ENCODE results near the gene ABLIM2.

The ABLIM2 gene

DNA sequence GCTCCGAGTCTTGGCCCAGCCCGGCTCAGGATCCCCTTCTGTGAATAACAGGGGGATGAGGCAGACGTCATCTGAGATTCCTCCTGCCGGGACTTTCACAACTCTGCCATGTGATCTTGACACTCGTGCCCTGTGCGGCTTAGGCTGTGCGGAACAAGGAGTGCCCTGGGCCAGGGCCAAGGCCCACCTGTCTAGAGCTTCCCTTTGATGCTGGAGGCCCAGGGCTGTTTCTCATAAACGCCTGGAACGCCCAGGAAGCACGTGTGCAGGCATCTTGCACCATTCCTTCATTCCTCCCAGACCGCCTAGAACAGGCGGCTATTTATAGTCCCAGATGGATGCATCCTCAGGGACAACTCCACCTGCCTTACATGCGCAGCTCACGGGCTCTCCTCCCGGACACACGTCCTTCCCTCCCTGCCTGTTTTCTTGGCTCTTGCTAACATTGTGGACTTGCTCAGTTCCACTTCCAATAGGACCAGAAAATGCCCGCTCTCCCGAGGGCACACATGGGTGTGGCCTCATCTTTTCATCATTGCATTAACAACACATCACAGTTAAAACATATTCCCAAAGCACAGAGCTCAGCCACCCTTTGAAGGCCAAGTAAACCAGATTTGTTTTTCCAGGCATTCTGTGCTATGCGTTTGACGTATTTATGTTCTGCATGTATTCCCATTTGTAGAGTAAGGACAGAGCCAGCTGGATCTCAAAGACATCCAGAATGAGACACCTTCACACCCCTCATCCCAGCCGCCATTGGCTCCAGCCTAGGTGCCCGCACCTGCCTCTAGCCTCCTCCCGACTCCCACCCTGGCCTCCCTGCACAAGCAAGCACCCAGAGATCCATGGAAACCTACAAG lies 57.2 kb downstream of the ABLIM2 start:
- no peak for DNase-seq

DNA sequence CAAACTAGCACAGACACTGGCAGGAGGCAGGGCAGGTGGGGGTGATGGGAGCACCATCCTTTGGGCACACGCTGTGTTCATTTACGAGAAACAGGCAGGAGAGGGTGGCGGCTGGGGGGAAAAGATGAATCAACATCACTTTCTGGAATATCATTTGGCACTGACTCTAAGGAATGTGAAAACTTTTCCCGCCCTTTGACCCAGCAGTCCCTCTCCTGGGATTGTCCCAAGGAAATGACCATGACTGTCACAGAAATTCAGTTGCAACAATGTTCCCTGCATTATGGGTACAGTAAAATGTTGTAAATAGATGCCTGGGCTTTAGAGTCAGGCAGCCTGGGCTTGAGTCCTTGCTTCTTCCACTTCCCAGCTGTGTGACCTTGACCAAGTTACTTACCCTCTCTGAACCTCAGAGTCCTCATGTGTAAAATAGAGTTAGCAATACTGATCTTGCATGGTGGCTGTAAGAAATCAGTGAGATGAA lies 58.6 kb downstream of the ABLIM2 start:
- no peak for DNase-seq

DNA sequence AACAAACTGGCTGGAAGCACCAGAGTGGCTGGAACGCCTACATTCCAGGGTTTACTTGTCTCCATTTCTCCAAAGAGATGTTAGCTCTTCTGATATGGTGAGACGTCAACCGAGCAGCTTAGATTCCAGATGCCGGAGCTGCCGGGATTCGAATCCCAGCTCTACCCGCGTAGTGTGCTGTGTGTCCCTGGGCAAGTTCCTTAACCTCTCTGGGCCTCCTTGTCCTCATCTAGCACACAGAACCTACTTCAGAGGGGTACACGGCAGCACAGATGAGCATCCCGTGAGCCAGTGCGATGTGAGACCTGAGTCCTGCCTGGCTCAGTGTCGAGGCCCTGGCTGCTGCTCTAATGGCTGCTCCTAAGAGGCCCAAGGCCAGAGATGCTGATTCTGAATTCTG lies 60.1 kb downstream of the ABLIM2 start:
- no peak for DNase-seq

- DNase-seq, result no peak
Measured at GRCh38 chr4:8097721-8098345, 60.8 kb downstream of the ABLIM2 start.

DNA sequence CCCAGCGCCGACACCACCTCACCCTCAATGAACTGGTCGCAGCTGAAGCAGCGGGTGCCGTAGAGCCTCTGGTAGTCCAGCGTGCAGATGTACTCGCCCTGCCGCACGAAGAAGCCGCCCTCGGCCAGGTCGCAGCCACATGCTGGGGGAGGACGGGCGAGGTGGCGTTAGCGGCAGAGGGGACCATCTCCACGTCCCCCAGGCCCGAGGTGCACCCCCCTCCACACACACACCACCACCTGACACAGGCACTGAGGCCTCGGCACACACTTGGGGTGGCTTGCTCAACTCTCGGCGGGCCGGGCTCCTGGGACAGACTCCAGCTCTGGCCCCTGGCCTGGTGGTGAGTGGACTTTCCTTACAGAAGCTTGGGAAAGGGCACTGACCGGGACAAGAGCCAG lies 61.5 kb downstream of the ABLIM2 start:
- no peak for DNase-seq

DNA sequence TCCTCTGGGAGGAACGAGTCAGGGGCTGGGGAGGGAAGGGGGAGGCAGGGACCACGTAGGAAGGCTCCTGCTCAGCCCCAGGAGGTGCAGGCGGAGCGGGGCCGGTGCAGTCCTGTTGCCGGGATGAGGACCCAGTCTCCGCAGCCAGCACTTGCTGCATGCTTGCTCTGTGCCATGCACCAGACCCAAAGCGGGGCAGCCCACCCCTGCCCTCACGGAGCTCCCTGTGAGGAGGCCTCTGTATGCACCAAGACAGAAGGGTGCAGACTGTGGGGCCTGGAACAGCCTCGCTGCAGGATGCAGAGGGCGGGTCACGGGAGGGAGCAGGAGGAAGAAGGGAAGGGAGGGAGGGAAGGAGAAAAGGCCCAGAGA lies 61.9 kb downstream of the ABLIM2 start:
- no peak for DNase-seq

GRCh38 chr4:8095956-8096689 lies 62.5 kb downstream of the ABLIM2 start:
- DNase-seq, result no peak

DNA sequence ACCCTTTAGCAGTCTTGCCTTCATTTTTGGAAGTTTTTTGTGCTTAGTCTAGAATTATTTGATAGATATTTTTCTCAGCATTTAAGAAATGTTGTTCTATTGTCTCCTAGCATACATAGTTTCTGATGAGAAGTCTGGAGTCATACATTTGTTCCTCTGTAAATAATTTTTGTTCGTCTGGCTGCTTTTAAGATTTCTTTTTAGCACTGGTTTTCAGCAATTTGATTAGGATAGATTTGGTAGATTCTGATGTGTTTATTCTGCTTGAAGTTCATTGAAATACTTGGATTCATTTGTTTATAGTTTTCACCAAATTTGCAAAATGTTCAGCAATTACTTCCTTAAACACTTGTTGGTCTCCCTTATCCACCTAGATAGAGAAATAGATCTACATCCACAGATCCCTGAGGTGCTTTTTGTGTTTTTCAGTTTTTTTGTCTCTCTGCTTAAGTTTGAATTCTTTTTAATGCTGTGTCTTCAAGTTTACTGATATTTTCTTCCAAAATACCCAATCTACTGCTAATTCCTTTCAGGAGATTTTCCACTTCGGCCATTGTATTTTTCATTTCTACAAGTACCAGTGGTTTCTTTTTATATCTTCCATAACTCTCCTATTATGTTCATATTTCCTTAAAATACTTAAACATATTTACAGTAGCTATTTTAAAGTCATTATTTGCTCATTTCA lies 64.9 kb downstream of the ABLIM2 start:
- DNase-seq, result no peak

- no peak for DNase-seq
Measured at GRCh38 chr4:8092282-8092681, 66.3 kb downstream of the ABLIM2 start.

DNA sequence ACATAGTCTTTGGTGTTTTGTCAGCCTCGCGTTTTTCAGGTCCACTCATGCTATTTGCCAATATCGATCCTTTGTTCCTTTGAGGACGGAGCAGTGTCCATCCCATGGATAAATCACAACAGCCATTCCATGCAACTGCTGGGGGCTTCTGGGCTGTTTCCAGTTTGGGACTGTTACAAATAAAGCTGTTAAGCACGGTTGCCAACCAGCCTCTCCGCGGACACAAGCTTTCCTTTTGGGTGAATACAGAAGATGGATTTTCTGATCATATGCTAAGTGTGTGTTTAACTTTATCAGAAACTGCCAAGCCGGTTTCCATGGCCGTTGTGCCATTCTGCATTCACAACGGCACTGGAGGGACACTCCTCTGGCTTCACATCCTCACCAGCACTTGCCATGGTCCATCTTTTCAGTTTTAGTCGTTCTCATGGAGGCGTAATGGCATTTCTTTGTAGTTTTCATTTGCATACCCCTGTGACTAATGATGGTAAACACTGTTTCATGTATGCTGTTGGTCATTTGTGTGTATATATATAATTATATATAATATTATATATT lies 67.8 kb downstream of the ABLIM2 start:
- DNase-seq, result no peak

GRCh38 chr4:8090312-8090711 lies 68.3 kb downstream of the ABLIM2 start:
- DNase-seq, result peak; percentile 18

- no peak for DNase-seq
Measured at GRCh38 chr4:8089862-8090261, 68.8 kb downstream of the ABLIM2 start.

DNA sequence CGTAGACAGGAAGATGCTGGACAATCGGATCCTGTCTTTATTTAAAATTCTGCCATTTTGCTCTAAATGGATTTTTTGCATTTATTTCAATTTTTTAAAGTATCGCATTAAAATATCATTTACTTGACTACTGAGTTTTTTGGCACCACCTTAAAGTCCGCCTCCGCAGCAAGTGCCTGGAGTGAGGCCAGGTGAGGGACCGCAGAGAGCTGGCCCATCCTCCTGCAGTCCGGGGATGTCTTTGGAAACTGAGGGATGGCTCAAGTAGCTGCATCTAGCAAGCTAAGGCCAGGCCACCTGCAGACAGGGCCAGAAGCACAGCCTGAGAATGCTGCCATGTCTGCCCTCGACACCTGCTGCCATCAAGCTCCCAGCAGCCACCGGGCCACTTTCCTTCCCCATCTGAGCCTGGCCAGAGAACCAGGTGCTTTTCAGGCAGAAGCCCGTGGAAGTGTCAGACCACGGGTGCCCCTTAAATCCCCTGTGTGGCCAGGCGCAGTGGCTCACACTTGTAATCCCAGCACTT lies 69.6 kb downstream of the ABLIM2 start:
- no peak for DNase-seq

DNA sequence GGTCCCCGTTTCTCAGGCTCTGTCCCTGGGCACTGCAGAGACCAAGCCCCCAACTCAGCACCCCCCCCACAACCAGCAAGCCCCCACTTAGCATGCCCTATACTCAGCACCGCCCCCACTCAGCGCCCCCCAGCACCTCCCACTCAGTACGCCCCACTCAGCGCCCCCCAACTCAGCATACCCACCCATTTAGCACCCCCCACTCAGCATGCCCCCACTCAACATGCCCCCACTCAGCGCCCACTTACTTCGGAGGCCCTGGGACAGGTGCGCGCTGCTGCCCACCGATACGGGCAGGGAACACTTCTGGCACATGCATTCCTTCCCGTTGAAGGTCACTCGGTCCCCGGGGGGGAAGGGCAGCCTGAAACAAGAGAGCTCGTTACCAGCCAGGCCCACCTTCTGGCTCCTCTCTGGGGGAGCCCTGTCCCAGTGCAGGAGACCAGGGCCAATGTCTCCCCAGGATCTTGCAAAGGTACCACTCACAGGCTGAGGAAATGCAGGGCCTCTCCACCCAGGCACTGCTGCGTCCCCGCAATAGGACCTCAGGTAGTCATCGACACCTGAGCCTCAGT lies 70.6 kb downstream of the ABLIM2 start:
- DNase-seq, result no peak

- DNase-seq, result no peak
Measured at GRCh38 chr4:8086783-8087445, 71.7 kb downstream of the ABLIM2 start.

DNA sequence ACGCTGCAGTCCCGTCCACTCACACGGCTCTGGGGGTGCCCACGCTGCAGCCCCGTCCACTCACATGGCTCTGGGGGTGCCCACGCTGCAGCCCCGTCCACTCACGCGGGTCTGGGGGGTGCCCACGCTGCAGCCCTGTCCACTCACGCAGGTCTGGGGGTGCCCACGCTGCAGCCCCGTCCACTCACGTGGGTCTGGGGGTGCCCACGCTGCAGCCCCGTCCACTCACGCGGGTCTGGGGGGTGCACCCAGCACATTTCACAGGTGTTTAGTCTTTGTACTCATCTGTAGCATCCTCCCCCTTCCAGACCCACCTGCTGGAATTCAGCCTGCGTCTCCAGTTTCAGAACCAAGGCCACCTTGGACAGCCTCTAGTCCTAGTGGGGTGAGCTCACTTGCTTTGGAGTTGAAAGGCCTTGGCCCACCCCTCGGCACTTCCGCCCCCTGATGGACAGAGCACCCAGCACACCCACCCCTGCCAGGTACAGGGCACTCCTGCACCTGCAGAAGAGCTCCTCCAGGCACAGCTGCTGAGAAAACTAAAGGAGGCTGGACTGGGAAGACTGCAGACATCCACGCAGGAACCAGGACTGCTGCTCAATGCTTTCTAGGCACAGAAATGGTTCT lies 73.0 kb downstream of the ABLIM2 start:
- DNase-seq, result no peak

- DNase-seq, result no peak
Measured at GRCh38 chr4:8084712-8085490, 73.7 kb downstream of the ABLIM2 start.

- DNase-seq, result no peak
Measured at GRCh38 chr4:8084031-8084660, 74.5 kb downstream of the ABLIM2 start.

- DNase-seq, result no peak
Measured at GRCh38 chr4:8083086-8083825, 75.4 kb downstream of the ABLIM2 start.
